PFSK-1 (cell line): Measurements from ENCODE around the gene METTL16.

ENCODE experiments used
- FOXP2 ChIP-seq: optimal IDR thresholded peaks from 2 replicates; pipeline ENCODE3; 2011; ENCODE audit warnings: borderline replicate concordance, control low read depth, inconsistent platforms; ENCODE audit not compliant: insufficient read depth; ENCODE audit errors: extremely low read length, extremely low read depth
- POLR2AphosphoS5 ChIP-seq: IDR thresholded peaks from 2 replicates; pipeline ENCODE4 v1.6.1; 2012; ENCODE audit warnings: low read depth, mild to moderate bottlenecking, control low read depth, low read length, moderate library complexity
- REST ChIP-seq, 2 experiments: IDR thresholded peaks; 2 replicates each; pipeline versions ENCODE4 v1.6.1 to v1.8.0; 2011 to 2012; ENCODE audit warnings: low read depth in 2 of 2, low read length in 2 of 2, control low read depth in 1 of 2, inconsistent platforms in 1 of 2, mild to moderate bottlenecking in 1 of 2, moderate library complexity in 1 of 2; ENCODE audit not compliant: insufficient read depth in 1 of 2
- SIN3A ChIP-seq: IDR thresholded peaks from 2 replicates; pipeline ENCODE4 v1.6.1; 2012; ENCODE audit warnings: mild to moderate bottlenecking, low read length, moderate library complexity, borderline replicate concordance; ENCODE audit not compliant: insufficient read depth
- TAF1 ChIP-seq: IDR thresholded peaks from 2 replicates; pipeline ENCODE4 v1.6.1; 2012; ENCODE audit warnings: low read length, control low read depth, borderline replicate concordance; ENCODE audit not compliant: insufficient read depth

Gene METTL16

GRCh38 chr17:2549392-2550211, 37.9 kb upstream of the METTL16 start:
- TF ChIP-seq FOXP2, result no peak
- no peak for TF ChIP-seq REST (IDR thresholded peaks at IDR 0.05; ENCODE audit: insufficient read depth in 1 of 2, low read depth in 2 of 2, low read length in 2 of 2)
- no peak for TF ChIP-seq TAF1
- TF ChIP-seq SIN3A, result no peak
- TF ChIP-seq POLR2AphosphoS5, result no peak

- no peak for TF ChIP-seq FOXP2
- no peak for TF ChIP-seq POLR2AphosphoS5
- no peak for TF ChIP-seq REST (IDR thresholded peaks at IDR 0.05; ENCODE audit: insufficient read depth in 1 of 2, low read depth in 2 of 2, low read length in 2 of 2)
These were observed 35.5 kb upstream of the METTL16 start for GRCh38 chr17:2547176-2547575.

- TF ChIP-seq REST (IDR thresholded peaks at IDR 0.05; ENCODE audit: insufficient read depth in 1 of 2, low read depth in 2 of 2, low read length in 2 of 2) (no peak), TAF1 (no peak)
These were observed 33.7 kb upstream of the METTL16 start for GRCh38 chr17:2545393-2545792.

GRCh38 chr17:2542456-2542855, 30.8 kb upstream of the METTL16 start:
- TF ChIP-seq SIN3A (no peak), TAF1 (no peak), FOXP2 (no peak), POLR2AphosphoS5 (no peak), REST (IDR thresholded peaks at IDR 0.05; ENCODE audit: insufficient read depth in 1 of 2, low read depth in 2 of 2, low read length in 2 of 2) (no peak)

GRCh38 chr17:2542056-2542455, 30.4 kb upstream of the METTL16 start:
- TF ChIP-seq SIN3A (no peak), REST (IDR thresholded peaks at IDR 0.05; ENCODE audit: insufficient read depth in 1 of 2, low read depth in 2 of 2, low read length in 2 of 2) (no peak), TAF1 (no peak), POLR2AphosphoS5 (no peak), FOXP2 (no peak)
